Stomach (tissue), 4 donors: ENCODE results near the gene VSTM2L.

Experiments
- EP300 ChIP-seq: sonication (generic); formaldehyde crosslinking; IDR thresholded peaks from one replicate; pipeline ENCODE4 v1.6.1; 2017; ENCODE audit warnings: antibody characterized with exemption
- POLR2A ChIP-seq, 4 donors: fragments of 450-650 bp; IDR thresholded peaks; one replicate each; pipeline ENCODE4 v1.6.1; 2016; ENCODE audit warnings: antibody characterized with exemption in 4 of 4, control low read depth in 2 of 4, mild to moderate bottlenecking in 1 of 4, moderate library complexity in 1 of 4
- POLR2AphosphoS5 ChIP-seq, 3 donors: sonication (generic); formaldehyde crosslinking; IDR thresholded peaks; one replicate each; pipeline ENCODE4 v1.6.1; 2016; ENCODE audit warnings: antibody characterized with exemption in 3 of 3
- TF ChIP-seq, protein P1 (sequence below), 7 experiments: fragments of 450-650 bp in 4 of 7; fragments of 200-600 bp in 3 of 7; sonication (generic) in 3 of 7; IDR thresholded peaks; one replicate each; pipeline ENCODE4 v1.5.1; 2016 to 2019; ENCODE audit warnings: antibody characterized with exemption in 7 of 7, control low read depth in 2 of 7, mild to moderate bottlenecking in 1 of 7

DNA sequence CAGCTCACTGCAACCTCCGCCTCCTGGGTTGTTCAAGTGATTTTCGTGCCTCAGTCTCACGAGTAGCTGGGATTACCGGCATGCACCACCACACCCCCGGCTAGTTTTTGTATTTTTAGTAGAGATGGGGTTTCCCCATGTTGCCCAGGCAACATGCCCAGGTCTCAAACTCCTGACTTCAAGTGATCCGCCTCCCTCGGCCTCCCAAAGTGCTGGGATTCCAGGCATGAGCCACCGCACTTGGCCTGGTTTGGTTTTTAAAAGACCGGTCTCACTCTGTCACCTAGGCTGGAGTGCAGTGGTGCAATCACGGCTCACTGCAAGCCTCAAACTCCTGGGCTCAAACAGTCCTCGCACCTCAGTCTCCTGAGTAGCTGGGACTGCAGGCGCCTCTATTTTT, 40.1 kb downstream of the VSTM2L start:
- TF ChIP-seq, protein P1, sequence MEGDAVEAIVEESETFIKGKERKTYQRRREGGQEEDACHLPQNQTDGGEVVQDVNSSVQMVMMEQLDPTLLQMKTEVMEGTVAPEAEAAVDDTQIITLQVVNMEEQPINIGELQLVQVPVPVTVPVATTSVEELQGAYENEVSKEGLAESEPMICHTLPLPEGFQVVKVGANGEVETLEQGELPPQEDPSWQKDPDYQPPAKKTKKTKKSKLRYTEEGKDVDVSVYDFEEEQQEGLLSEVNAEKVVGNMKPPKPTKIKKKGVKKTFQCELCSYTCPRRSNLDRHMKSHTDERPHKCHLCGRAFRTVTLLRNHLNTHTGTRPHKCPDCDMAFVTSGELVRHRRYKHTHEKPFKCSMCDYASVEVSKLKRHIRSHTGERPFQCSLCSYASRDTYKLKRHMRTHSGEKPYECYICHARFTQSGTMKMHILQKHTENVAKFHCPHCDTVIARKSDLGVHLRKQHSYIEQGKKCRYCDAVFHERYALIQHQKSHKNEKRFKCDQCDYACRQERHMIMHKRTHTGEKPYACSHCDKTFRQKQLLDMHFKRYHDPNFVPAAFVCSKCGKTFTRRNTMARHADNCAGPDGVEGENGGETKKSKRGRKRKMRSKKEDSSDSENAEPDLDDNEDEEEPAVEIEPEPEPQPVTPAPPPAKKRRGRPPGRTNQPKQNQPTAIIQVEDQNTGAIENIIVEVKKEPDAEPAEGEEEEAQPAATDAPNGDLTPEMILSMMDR (IDR thresholded peaks at IDR 0.05), result no peak
- TF ChIP-seq EP300 (no peak), POLR2A (IDR thresholded peaks at IDR 0.05) (no peak), POLR2AphosphoS5 (IDR thresholded peaks at IDR 0.05) (no peak)
